Measurements from ENCODE around the gene MBOAT1.
"Not testable (repeated sequence)": the region's sequence is repeated elsewhere in the genome, so short reads cannot be mapped to it uniquely, and the experiment has no call there.

MBOAT1 gene

GRCh38 chr6:20159098-20159497 lies 53.2 kb downstream of the MBOAT1 start:
- no peak for TF ChIP-seq CTCF (IDR thresholded peaks at IDR 0.05; ENCODE audit: extremely low read depth, missing control alignments)
- no peak for DNase-seq (ENCODE audit: low spot score)

DNA sequence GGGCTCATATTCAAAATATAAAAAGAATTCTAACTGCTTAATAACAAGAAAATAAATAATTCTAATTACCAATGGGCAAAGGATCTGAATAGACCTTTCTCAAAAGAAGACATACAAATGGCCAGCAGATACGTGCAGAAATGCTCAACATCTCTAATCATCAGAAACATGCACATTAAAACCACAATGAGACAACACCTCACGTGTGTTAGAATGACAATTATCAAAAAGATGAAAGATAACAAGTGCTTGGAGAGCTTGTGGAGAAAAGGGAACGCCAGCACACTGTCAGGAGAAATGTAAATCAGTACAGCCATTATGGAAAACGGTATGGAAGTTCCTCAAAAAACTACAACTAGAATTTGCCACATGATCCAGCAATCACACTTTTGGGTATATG lies 53.6 kb downstream of the MBOAT1 start:
- DNase-seq (ENCODE audit: low spot score): no peak
- TF ChIP-seq CTCF (IDR thresholded peaks at IDR 0.05; ENCODE audit: extremely low read depth, missing control alignments): no peak

- TF ChIP-seq CTCF (IDR thresholded peaks at IDR 0.05; ENCODE audit: extremely low read depth, missing control alignments): no peak
These were observed 55.4 kb downstream of the MBOAT1 start for GRCh38 chr6:20156824-20157223.

GRCh38 chr6:20154753-20155152 lies 57.5 kb downstream of the MBOAT1 start:
- TF ChIP-seq CTCF (IDR thresholded peaks at IDR 0.05; ENCODE audit: extremely low read depth, missing control alignments): no peak
- DNase-seq (ENCODE audit: low spot score): no peak

More at GRCh38 chr6:20156824-20157223, 55.4 kb downstream of the MBOAT1 start:
- DNase-seq (ENCODE audit: low spot score): no peak

DNA sequence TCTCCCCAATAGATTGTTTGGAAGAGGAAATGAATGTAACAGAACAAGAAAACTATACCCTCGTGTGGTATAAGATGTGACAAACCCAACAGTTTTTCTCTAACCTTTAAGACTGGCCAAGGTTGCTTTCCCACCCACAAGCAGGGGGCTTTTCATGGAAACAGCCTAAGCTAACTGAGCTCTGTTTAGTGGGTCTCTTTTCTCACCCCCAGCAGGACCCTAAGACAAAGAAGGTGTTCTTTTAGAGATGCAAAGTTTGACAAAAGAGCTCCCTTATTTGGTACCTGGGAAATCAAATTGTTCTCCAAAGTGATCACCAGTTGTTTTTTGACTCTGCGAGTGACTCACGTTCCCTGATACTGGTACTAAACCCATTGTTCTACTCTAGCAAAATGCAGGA lies 59.1 kb downstream of the MBOAT1 start:
- no peak for DNase-seq (ENCODE audit: low spot score)

DNA sequence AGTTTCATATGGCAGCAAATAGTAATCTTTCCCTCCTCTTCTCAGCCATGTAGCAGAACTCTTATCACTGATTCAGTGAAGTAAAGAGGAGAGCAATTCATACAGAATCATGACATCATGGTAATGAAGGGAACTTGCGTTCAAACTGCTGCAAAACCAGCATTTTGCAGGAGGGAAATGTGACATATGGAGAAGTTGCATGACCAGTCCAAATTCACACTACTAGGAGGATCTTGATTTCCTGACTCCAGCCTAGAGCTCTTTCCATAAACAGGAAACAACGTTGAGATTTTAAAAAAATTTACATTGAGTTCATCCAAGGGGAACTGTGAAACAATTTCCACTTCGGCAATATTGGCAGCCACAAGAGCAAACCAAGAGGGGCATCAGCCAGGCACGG lies 63.8 kb downstream of the MBOAT1 start:
- no peak for DNase-seq (ENCODE audit: low spot score)
- TF ChIP-seq CTCF (IDR thresholded peaks at IDR 0.05; ENCODE audit: extremely low read depth, missing control alignments): no peak

More for the DNA sequence above, 59.1 kb downstream of the MBOAT1 start:
- no peak for TF ChIP-seq CTCF (IDR thresholded peaks at IDR 0.05; ENCODE audit: extremely low read depth, missing control alignments)

DNA sequence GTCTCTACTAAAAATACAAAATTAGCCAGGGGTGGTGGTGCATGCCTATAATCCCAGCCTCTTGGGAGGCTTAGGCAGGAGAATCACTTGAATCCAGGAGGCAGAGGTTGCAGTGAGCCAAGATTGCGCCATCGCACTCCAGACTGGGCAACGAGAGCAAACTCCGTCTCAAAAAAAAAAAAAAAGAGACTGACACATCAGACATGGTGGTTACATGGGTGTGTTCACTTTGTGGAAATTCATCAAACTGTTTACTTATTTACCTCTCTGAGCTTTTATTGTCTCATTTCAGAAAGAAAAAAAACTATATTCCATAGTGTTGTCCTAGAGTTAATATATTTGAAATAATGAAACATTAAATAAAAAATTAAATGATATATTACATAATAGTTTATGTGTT lies 64.8 kb downstream of the MBOAT1 start:
- DNase-seq (ENCODE audit: low spot score): no peak
- TF ChIP-seq CTCF (IDR thresholded peaks at IDR 0.05; ENCODE audit: extremely low read depth, missing control alignments): no peak

GRCh38 chr6:20146831-20147230 lies 65.4 kb downstream of the MBOAT1 start:
- DNase-seq (ENCODE audit: low spot score): not testable (repeated sequence)
